Keratinocyte (primary cell): ENCODE data around the gene OSBPL1A. TPM values are rescaled to one million over a fixed set of nuclear protein-coding genes. Genes with fewer than 3 reads are reported as not detected.
A peak's percentile ranks its signal among the peaks of the same experiment; 100 is the strongest.

ENCODE experiments used
- DNase-seq: peaks from one replicate; pipeline ENCODE4 v3.0.0-alpha.2; 2011; ENCODE audit warnings: low read depth, missing footprints, low spot score
- FAIRE-seq: peaks from 2 replicates; lab custom pipeline; 2011; peaks lifted over from hg19 to GRCh38; lab: Jason Lieb, UNC
- H2AFZ ChIP-seq: 2 replicates; pipeline ENCODE4 v1.6.0; 2012; ENCODE audit warnings: low read length, control low read depth, inconsistent platforms; ENCODE audit not compliant: control insufficient read depth
- H3K27ac ChIP-seq: 2 replicates; pipeline ENCODE4 v1.5.1; 2011; ENCODE audit warnings: low read length; ENCODE audit not compliant: control insufficient read depth, insufficient read depth
- H3K27me3 ChIP-seq: 3 replicates; pipeline ENCODE4 v1.6.0; 2011; ENCODE audit warnings: low read length; ENCODE audit not compliant: control insufficient read depth, insufficient read depth; ENCODE audit errors: extremely low read depth
- H3K36me3 ChIP-seq, 2 experiments: 2 replicates in 1 of 2; 3 replicates in 1 of 2; pipeline ENCODE4 v1.5.1; 2011; ENCODE audit warnings: low read length in 2 of 2, mild to moderate bottlenecking in 1 of 2; ENCODE audit not compliant: control insufficient read depth in 2 of 2, insufficient read depth in 2 of 2; ENCODE audit errors: extremely low read depth in 1 of 2
- H3K4me1 ChIP-seq: 3 replicates; pipeline ENCODE4 v1.5.1; 2011; ENCODE audit warnings: low read length; ENCODE audit not compliant: control insufficient read depth, insufficient read depth; ENCODE audit errors: extremely low read depth
- H3K4me2 ChIP-seq: 3 replicates; pipeline ENCODE4 v1.6.0; 2011; ENCODE audit warnings: low read depth, low read length; ENCODE audit not compliant: control insufficient read depth, insufficient read depth; ENCODE audit errors: extremely low read depth
- H3K4me3 ChIP-seq, 3 experiments: fragments of 200-600 bp in 1 of 3; sonication (generic) in 1 of 3; 2 replicates in 2 of 3; 3 replicates in 1 of 3; pipeline ENCODE4 v1.5.1; 2011 to 2016; ENCODE audit warnings: low read length in 3 of 3, mild to moderate bottlenecking in 3 of 3, control low read depth in 2 of 3, inconsistent platforms in 1 of 3, low read depth in 1 of 3, mixed read lengths in 1 of 3, mixed run types in 1 of 3, moderate library complexity in 1 of 3; ENCODE audit not compliant: control insufficient read depth in 2 of 3, insufficient read depth in 2 of 3; ENCODE audit errors: extremely low read depth in 1 of 3
- H3K79me2 ChIP-seq: 2 replicates; pipeline ENCODE4 v1.6.0; 2012; ENCODE audit warnings: low read length; ENCODE audit not compliant: control insufficient read depth, insufficient read depth
- H3K9ac ChIP-seq: 3 replicates; pipeline ENCODE4 v1.6.0; 2011; ENCODE audit warnings: low read length; ENCODE audit not compliant: control insufficient read depth, insufficient read depth; ENCODE audit errors: extremely low read depth
- H3K9me1 ChIP-seq: 3 replicates; pipeline ENCODE4 v1.6.0; 2011; ENCODE audit warnings: low read length; ENCODE audit not compliant: control insufficient read depth, insufficient read depth; ENCODE audit errors: extremely low read depth
- H3K9me3 ChIP-seq: 2 replicates; pipeline ENCODE4 v1.5.1; 2012; ENCODE audit warnings: low read depth, low read length; ENCODE audit not compliant: control insufficient read depth
- H4K20me1 ChIP-seq: 3 replicates; pipeline ENCODE4 v1.6.0; 2011; ENCODE audit warnings: low read length; ENCODE audit not compliant: control insufficient read depth, insufficient read depth; ENCODE audit errors: extremely low read depth
- CTCF ChIP-seq, 3 experiments: IDR thresholded peaks in 1 of 3; conservative IDR thresholded peaks in 1 of 3; optimal IDR thresholded peaks in 1 of 3; 2 replicates in 2 of 3; 3 replicates in 1 of 3; pipeline versions ENCODE3 to v1.5.1; 2011; ENCODE audit warnings: low read length in 3 of 3, mild to moderate bottlenecking in 3 of 3, moderate library complexity in 2 of 3, control low read depth in 1 of 3, inconsistent platforms in 1 of 3; ENCODE audit not compliant: insufficient read depth in 2 of 3; ENCODE audit errors: extremely low read depth in 1 of 3
- EZH2 ChIP-seq: IDR thresholded peaks from one replicate; pipeline ENCODE4 v1.6.1; 2012; ENCODE audit warnings: inconsistent platforms, mild to moderate bottlenecking, low read length, moderate library complexity
- dilution Hi-C: fragments of 300-500 bp; cut with MboI; formaldehyde crosslinking; loops from one replicate; pipeline ENCODE4 v1.7.0; 2020; ENCODE audit warnings: low sequenced_read_pairs; ENCODE audit not compliant: extremely low pct_ligation_motif_present
- polyA plus RNA-seq, 5 experiments: library from polyadenylated mRNA; depleted of rRNA in 3 of 5; stranded (reverse) in 3 of 5; stranded (forward) in 1 of 5; unstranded in 1 of 5; fragments of >200 nt; gene quantifications; 1 replicate in 1 of 5; 2 replicates in 3 of 5; 3 replicates in 1 of 5; pipeline versions ENCODE4 v1.2.1 to v1.2.3, GENCODE V29; 2011 to 2012; ENCODE audit warnings: missing spikeins in 2 of 5, low read depth in 1 of 5, low replicate concordance in 1 of 5

The OSBPL1A gene
- polyA plus RNA-seq, 1 donor (not counting 4 experiments of a cell fraction or from before 2014, with no cell fraction given) = 17.7 TPM

- DNase-seq = no peak
- TF ChIP-seq EZH2 (no peak), CTCF (optimal IDR thresholded peaks at IDR 0.05 in 1 of 3, IDR thresholded peaks at IDR 0.05 in 1 of 3, conservative IDR thresholded peaks at IDR 0.05 in 1 of 3; ENCODE audit: extremely low read depth in 1 of 3, insufficient read depth in 2 of 3, low read length in 3 of 3) (no peak)
- no peaks in the 10 kb centered on the region for H4K20me1 ChIP-seq
- no peak overlapping the region for H2AFZ ChIP-seq
- no peak overlapping the region for H3K4me2 ChIP-seq
- H3K79me2 ChIP-seq = no peaks in the 10 kb centered on the region
- no peak overlapping the region for H3K4me3 ChIP-seq
- no peaks in the 10 kb centered on the region for H3K27me3 ChIP-seq
- no peaks in the 10 kb centered on the region for H3K9me3 ChIP-seq
- no peak overlapping the region for H3K9ac ChIP-seq
- no peaks in the 10 kb centered on the region for H3K9me1 ChIP-seq
- H3K4me1 ChIP-seq = peaks cover 17% of the 10 kb centered on the region
- no peak for FAIRE-seq
- H3K27ac ChIP-seq = no peak overlapping the region
- dilution Hi-C loops = no loop called here
- peaks cover 2 to 3% of the 10 kb centered on the region in 2 experiments for H3K36me3 ChIP-seq
These were observed 220.0 kb downstream of the OSBPL1A start for GRCh38 chr18:24177499-24178133.

GRCh38 chr18:24176727-24177416 lies 220.8 kb downstream of the OSBPL1A start:
- peaks cover 2 to 3% of the 10 kb centered on the region in 2 experiments for H3K36me3 ChIP-seq
- FAIRE-seq (peak; percentile 41), DNase-seq (peak; percentile 15)
- no peak overlapping the region for H2AFZ ChIP-seq
- peaks cover 11% of the 10 kb centered on the region for H3K4me1 ChIP-seq
- no peak overlapping the region for H3K4me3 ChIP-seq
- no peaks in the 10 kb centered on the region for H4K20me1 ChIP-seq
- dilution Hi-C loops = no loop called here
- H3K9ac ChIP-seq = no peak overlapping the region
- no peaks in the 10 kb centered on the region for H3K79me2 ChIP-seq
- no peaks in the 10 kb centered on the region for H3K27me3 ChIP-seq
- TF ChIP-seq CTCF (optimal IDR thresholded peaks at IDR 0.05 in 1 of 3, IDR thresholded peaks at IDR 0.05 in 1 of 3, conservative IDR thresholded peaks at IDR 0.05 in 1 of 3; ENCODE audit: extremely low read depth in 1 of 3, insufficient read depth in 2 of 3, low read length in 3 of 3) = peak; percentile 72 to 89 (median 88)
- TF ChIP-seq EZH2 = no peak
- H3K9me1 ChIP-seq = no peaks in the 10 kb centered on the region
- H3K27ac ChIP-seq = no peak overlapping the region
- no peaks in the 10 kb centered on the region for H3K9me3 ChIP-seq
- no peak overlapping the region for H3K4me2 ChIP-seq
